Mesothelial cell of epicardium (in vitro differentiated cells): ENCODE measurements around the gene USP47. TPM values are rescaled to one million over a fixed set of nuclear protein-coding genes. Genes with fewer than 3 reads are reported as not detected.

Source experiments
- DNase-seq, 2 experiments: peaks; one replicate each; pipeline ENCODE4 v3.0.0; 2021; ENCODE audit warnings: low spot score in 2 of 2; ENCODE audit not compliant: unreplicated experiment in 2 of 2
- H3K27ac Mint-ChIP-seq: 2 replicates; pipeline ENCODE4 v1.8.0; 2021; ENCODE audit warnings: mixed read lengths
- H3K27me3 Mint-ChIP-seq: 2 replicates; pipeline ENCODE4 v1.8.0; 2021; ENCODE audit warnings: low read depth, mixed read lengths
- H3K36me3 Mint-ChIP-seq: 2 replicates; pipeline ENCODE4 v1.8.0; 2021; ENCODE audit warnings: mixed read lengths
- H3K4me1 Mint-ChIP-seq: 2 replicates; pipeline ENCODE4 v1.8.0; 2021; ENCODE audit warnings: mixed read lengths
- H3K4me3 Mint-ChIP-seq: 2 replicates; pipeline ENCODE4 v1.8.0; 2021; ENCODE audit warnings: mild to moderate bottlenecking, moderate library complexity, mixed read lengths
- H3K9me3 Mint-ChIP-seq: 2 replicates; pipeline ENCODE4 v1.8.0; 2021; ENCODE audit warnings: mixed read lengths
- CTCF ChIP-seq: fragments of 200-600 bp; sonication (generic); IDR thresholded peaks from one replicate; pipeline ENCODE4 v1.5.0; 2021; ENCODE audit warnings: antibody characterized with exemption; ENCODE audit not compliant: unreplicated experiment
- total RNA-seq: library from RNA; stranded (reverse); gene quantifications from 3 replicates; pipeline ENCODE4 v1.2.1, GENCODE V29; 2021

USP47 gene
- total RNA-seq, 1 donor from 2014 or later, result 68.1 TPM

GRCh38 chr11:11931461-11932055 lies 89.8 kb downstream of the USP47 start:
- H3K9me3 Mint-ChIP-seq, result peaks cover 8% of the 10 kb centered on the region
- peak; percentile 65 for TF ChIP-seq CTCF
- H3K36me3 Mint-ChIP-seq, result peaks cover 51% of the 10 kb centered on the region
- no peak for DNase-seq
- H3K27me3 Mint-ChIP-seq, result no peaks in the 10 kb centered on the region
- H3K4me1 Mint-ChIP-seq, result no peaks in the 10 kb centered on the region
- H3K4me3 Mint-ChIP-seq, result no peak overlapping the region
- no peak overlapping the region for H3K27ac Mint-ChIP-seq

- H3K27me3 Mint-ChIP-seq, result no peaks in the 10 kb centered on the region
- peaks cover 17% of the 10 kb centered on the region for H3K4me1 Mint-ChIP-seq
- no peak overlapping the region for H3K27ac Mint-ChIP-seq
- no peak for DNase-seq
- H3K9me3 Mint-ChIP-seq, result no peaks in the 10 kb centered on the region
- H3K4me3 Mint-ChIP-seq, result no peak overlapping the region
- TF ChIP-seq CTCF, result no peak
- peaks cover 49% of the 10 kb centered on the region for H3K36me3 Mint-ChIP-seq
These were observed 93.8 kb downstream of the USP47 start for GRCh38 chr11:11935536-11935935.

GRCh38 chr11:11937433-11937832 lies 95.7 kb downstream of the USP47 start:
- no peak for TF ChIP-seq CTCF
- H3K36me3 Mint-ChIP-seq, result peaks cover 49% of the 10 kb centered on the region
- DNase-seq, result no peak
- H3K27ac Mint-ChIP-seq, result no peak overlapping the region
- no peaks in the 10 kb centered on the region for H3K27me3 Mint-ChIP-seq
- H3K9me3 Mint-ChIP-seq, result no peaks in the 10 kb centered on the region
- H3K4me1 Mint-ChIP-seq, result peaks cover 19% of the 10 kb centered on the region
- no peak overlapping the region for H3K4me3 Mint-ChIP-seq

- H3K9me3 Mint-ChIP-seq, result no peaks in the 10 kb centered on the region
- no peaks in the 10 kb centered on the region for H3K27me3 Mint-ChIP-seq
- no peak for DNase-seq
- TF ChIP-seq CTCF, result no peak
- H3K36me3 Mint-ChIP-seq, result peaks cover 48% of the 10 kb centered on the region
- H3K4me1 Mint-ChIP-seq, result peaks cover 19% of the 10 kb centered on the region
- no peak overlapping the region for H3K4me3 Mint-ChIP-seq
- no peak overlapping the region for H3K27ac Mint-ChIP-seq
These were observed 96.2 kb downstream of the USP47 start for GRCh38 chr11:11937957-11938356.

- H3K9me3 Mint-ChIP-seq, result no peaks in the 10 kb centered on the region
- H3K36me3 Mint-ChIP-seq, result peaks cover 45% of the 10 kb centered on the region
- H3K4me1 Mint-ChIP-seq, result peaks cover 22% of the 10 kb centered on the region
- H3K27ac Mint-ChIP-seq, result peak overlapping the region; percentile 28
- H3K27me3 Mint-ChIP-seq, result no peaks in the 10 kb centered on the region
- no peak overlapping the region for H3K4me3 Mint-ChIP-seq
- no peak for TF ChIP-seq CTCF
- DNase-seq, result no peak
These were observed 98.8 kb downstream of the USP47 start for GRCh38 chr11:11940551-11940950.

GRCh38 chr11:11942668-11943067 lies 100.9 kb downstream of the USP47 start:
- H3K36me3 Mint-ChIP-seq, result peaks cover 38% of the 10 kb centered on the region
- peak overlapping the region; percentile 37 for H3K27ac Mint-ChIP-seq
- no peaks in the 10 kb centered on the region for H3K9me3 Mint-ChIP-seq
- peaks cover 17% of the 10 kb centered on the region for H3K4me1 Mint-ChIP-seq
- DNase-seq, result no peak
- H3K4me3 Mint-ChIP-seq, result no peak overlapping the region
- no peaks in the 10 kb centered on the region for H3K27me3 Mint-ChIP-seq
- TF ChIP-seq CTCF, result no peak
